K562 (cell line): ENCODE measurements around the gene MEIOB. TPM values are rescaled to one million over a fixed set of nuclear protein-coding genes. Genes with fewer than 3 reads are reported as not detected.

Experiments used
- ATAC-seq: fragments of 200-7000 bp; cut with Tn5 transposase; 3 replicates; pipeline ENCODE4 v1.9.1; 2020; ENCODE audit warnings: moderate library complexity
- BruUV-seq: library from RNA; stranded (reverse); fragments of 400-500 nt; replicated peaks from 2 replicates; lab custom pipeline; 2021; lab: Mats Ljungman, UMichigan
- CTCF ChIA-PET: fragments of 300-600 bp; formaldehyde crosslinking; extraction: SDS; loops from one replicate; lab custom pipeline; 2021; ENCODE audit warnings: low intra/inter-chr PET ratio; lab: Yijun Ruan, JAX
- POLR2A ChIA-PET: fragments of 300-600, 350-650 bp; sonication (Branson Sonifier 250); formaldehyde crosslinking; extraction: SDS; loops from one replicate; lab custom pipeline; 2021; ENCODE audit warnings: antibody characterized with exemption, inconsistent platforms; lab: Yijun Ruan, JAX
- DNase-seq, 4 experiments: peaks; one replicate each; pipeline versions ENCODE4 v3.0.0 to v3.0.0-alpha.2; 2011 to 2018; ENCODE audit warnings: low spot score in 3 of 4, mixed read lengths in 3 of 4; ENCODE audit errors: extremely low read depth in 1 of 4
- FAIRE-seq: peaks from 2 replicates; lab custom pipeline; 2011; peaks lifted over from hg19 to GRCh38; lab: Jason Lieb, UNC
- H2AFZ ChIP-seq: 2 replicates; pipeline ENCODE4 v1.6.0; 2011; ENCODE audit warnings: low read depth, low read length, control low read depth, inconsistent platforms
- H3K27ac ChIP-seq: fragments of 200-600 bp; 3 replicates; pipeline ENCODE4 v1.8.0; 2011; ENCODE audit warnings: low read depth, mild to moderate bottlenecking, control low read depth, inconsistent platforms, low read length, moderate library complexity, mixed read lengths; ENCODE audit errors: extremely low read depth
- H3K27me3 ChIP-seq, 2 experiments: fragments of 300-600 bp in 1 of 2; 2 replicates in 1 of 2; 3 replicates in 1 of 2; pipeline versions ENCODE4 v1.6.0 to v1.8.0; 2011; ENCODE audit warnings: inconsistent platforms in 2 of 2, low read length in 2 of 2, mild to moderate bottlenecking in 1 of 2, mixed read lengths in 1 of 2, moderate library complexity in 1 of 2; ENCODE audit not compliant: control insufficient read depth in 2 of 2, insufficient read depth in 2 of 2
- H3K36me3 ChIP-seq: fragments of 300-600 bp; 3 replicates; pipeline ENCODE4 v1.8.0; 2011; ENCODE audit warnings: mild to moderate bottlenecking, low read length, inconsistent platforms; ENCODE audit not compliant: control insufficient read depth, insufficient read depth
- H3K4me1 ChIP-seq, 2 experiments: fragments of 200-600 bp in 1 of 2; replicated peaks in 1 of 2; 2 replicates in 1 of 2; 3 replicates in 1 of 2; pipeline versions ENCODE4 v1.5.1 to v1.8.0; 2011; ENCODE audit warnings: inconsistent platforms in 2 of 2, low read length in 2 of 2, mild to moderate bottlenecking in 1 of 2, mixed read lengths in 1 of 2, moderate library complexity in 1 of 2; ENCODE audit not compliant: control insufficient read depth in 2 of 2, insufficient read depth in 2 of 2
- H3K4me2 ChIP-seq: 2 replicates; pipeline ENCODE4 v1.6.1; 2011; ENCODE audit warnings: low read length, control low read depth, inconsistent platforms, mixed read lengths; ENCODE audit not compliant: insufficient read depth
- H3K4me3 ChIP-seq: fragments of 200-600 bp; sonication (generic), shearing (Covaris generic); 2 replicates; pipeline ENCODE4 v1.5.1; 2016; ENCODE audit warnings: control low read depth, inconsistent platforms
- H3K79me2 ChIP-seq: fragments of 200-600 bp; 3 replicates; pipeline ENCODE4 v1.8.0; 2011; ENCODE audit warnings: low read length, inconsistent platforms; ENCODE audit not compliant: control insufficient read depth, insufficient read depth
- H3K9ac ChIP-seq, 2 experiments: 2 replicates each; pipeline versions ENCODE4 v1.6.0 to v1.6.1; 2011; ENCODE audit warnings: low read depth in 2 of 2, low read length in 2 of 2, control low read depth in 1 of 2, inconsistent platforms in 1 of 2, mild to moderate bottlenecking in 1 of 2, mixed read lengths in 1 of 2; ENCODE audit not compliant: insufficient read depth in 1 of 2
- H3K9me1 ChIP-seq: one replicate; pipeline ENCODE4 v1.6.0; 2011; ENCODE audit warnings: inconsistent platforms, mild to moderate bottlenecking, low read length, moderate library complexity; ENCODE audit not compliant: control insufficient read depth, insufficient read depth
- H3K9me3 ChIP-seq: replicated peaks from 2 replicates; pipeline ENCODE4 v1.5.1; 2011; ENCODE audit warnings: low read depth, low read length, inconsistent platforms; ENCODE audit not compliant: control insufficient read depth, insufficient read depth
- H4K20me1 ChIP-seq: replicated peaks from 2 replicates; pipeline ENCODE4 v1.6.1; 2011; ENCODE audit warnings: low read length, inconsistent platforms, mixed read lengths; ENCODE audit not compliant: control insufficient read depth, insufficient read depth
- KAT2B ChIP-seq: IDR thresholded peaks from one replicate; pipeline ENCODE4 v1.6.1; 2012; ENCODE audit warnings: low read depth, mild to moderate bottlenecking, control low read depth, inconsistent platforms, low read length, moderate library complexity
- KAT7 ChIP-seq: sonication (generic); formaldehyde crosslinking; IDR thresholded peaks from 2 replicates; pipeline ENCODE4 v1.8.0; 2022; ENCODE audit warnings: missing genetic modification reagents, mild to moderate bottlenecking, borderline replicate concordance
- LEF1 ChIP-seq: fragments of 450-650 bp; IDR thresholded peaks from 2 replicates; pipeline ENCODE4 v1.6.1; 2016; ENCODE audit warnings: mild to moderate bottlenecking
- MCM5 ChIP-seq: fragments of 450-650 bp; IDR thresholded peaks from 2 replicates; pipeline ENCODE4 v1.6.1; 2016; ENCODE audit warnings: low read depth
- NR2F6 ChIP-seq: fragments of 450-650 bp; formaldehyde crosslinking; IDR thresholded peaks from 2 replicates; pipeline ENCODE4 v1.4.0; 2020; ENCODE audit warnings: mild to moderate bottlenecking
- PCBP1 ChIP-seq: fragments of 200-400 bp; formaldehyde crosslinking; IDR thresholded peaks from 2 replicates; pipeline ENCODE4 v1.6.1; 2018; ENCODE audit warnings: mild to moderate bottlenecking, low read depth, low read length; ENCODE audit not compliant: poor library complexity, severe bottlenecking
- RFX7 ChIP-seq: fragments of 250-450 bp; sonication (Bioruptor Pico); IDR thresholded peaks from 2 replicates; pipeline ENCODE4 v1.5.1; 2021; ENCODE audit warnings: mild to moderate bottlenecking
- SRSF9 ChIP-seq: fragments of 200-400 bp; formaldehyde crosslinking; IDR thresholded peaks from 2 replicates; pipeline ENCODE4 v1.6.1; 2017; ENCODE audit warnings: low read depth, low read length, borderline replicate concordance
- TOE1 ChIP-seq, 2 experiments: fragments of 450-650 bp in 1 of 2; sonication (generic) in 1 of 2; formaldehyde crosslinking in 1 of 2; IDR thresholded peaks; 2 replicates each; pipeline versions ENCODE4 v1.7.1 to v1.8.0; 2016 to 2022; ENCODE audit warnings: borderline replicate concordance in 2 of 2, mild to moderate bottlenecking in 2 of 2, antibody characterized with exemption in 1 of 2, inconsistent platforms in 1 of 2, low read depth in 1 of 2, missing genetic modification reagents in 1 of 2, moderate library complexity in 1 of 2
- ZC3H4 ChIP-seq: sonication (generic); formaldehyde crosslinking; IDR thresholded peaks from 2 replicates; pipeline ENCODE4 v1.9.0; 2021; ENCODE audit warnings: missing genetic modification reagents, borderline replicate concordance
- ZNF384 ChIP-seq: IDR thresholded peaks from 2 replicates; pipeline ENCODE4 v1.6.1; 2012; ENCODE audit warnings: low read depth, low read length, improper control_type of control experiment
- WGBS: fragments of 100-300 bp; shearing (Covaris generic); methylation state at CpG from one replicate; pipeline ENCODE4 v1.1.6; 2016; ENCODE audit warnings: low coverage, mixed read lengths; ENCODE audit not compliant: insufficient coverage; ENCODE audit errors: missing lambda C conversion rate; 5-methylcytosine and 5-hydroxymethylcytosine counted together
- in situ Hi-C: fragments of 300-500 bp; cut with MboI; formaldehyde crosslinking; loops from 4 replicates; pipeline ENCODE4 v1.15.0; 2018; ENCODE audit warnings: inconsistent platforms, mixed read lengths
- intact Hi-C: fragments of 100-400 bp; cut with micrococcal nuclease; formaldehyde crosslinking; loops from 2 replicates; pipeline ENCODE4 v1.14.2; 2022
- polyA plus RNA-seq, 8 experiments: library from polyadenylated mRNA; depleted of rRNA in 4 of 8; stranded (reverse) in 5 of 8; unstranded in 3 of 8; fragments of >200 nt; fragmentation: Nextera tagmentation in 2 of 8; fragmentation: Illumina TruSeq in 1 of 8; extraction: Ambion mirVana in 2 of 8; extraction: Trizol in 1 of 8; gene quantifications; 2 replicates each; pipeline versions ENCODE4 v1.2.1 to v1.2.3, GENCODE V29; 2011 to 2014; ENCODE audit warnings: inconsistent platforms in 1 of 8, missing spikeins in 1 of 8
- total RNA-seq, 7 experiments: library from RNA; depleted of rRNA in 6 of 7; stranded (reverse); fragments of >200 nt in 6 of 7; fragmentation: Illumina TruSeq in 2 of 7; extraction: Trizol in 2 of 7; gene quantifications; 2 replicates each; pipeline versions ENCODE4 v1.2.1 to v1.2.3, GENCODE V29; 2011 to 2021; ENCODE audit warnings: low replicate concordance in 1 of 7
- TF ChIP-seq, protein P1 (sequence below): fragments of 450-650 bp; formaldehyde crosslinking; IDR thresholded peaks from 2 replicates; pipeline ENCODE4 v1.4.0; 2020; ENCODE audit warnings: mild to moderate bottlenecking, mixed read lengths
- TF ChIP-seq, protein P2 (sequence below): fragments of 450-650 bp; IDR thresholded peaks from 2 replicates; pipeline ENCODE4 v1.6.1; 2016
- TF ChIP-seq, protein P3 (sequence below): fragments of 450-650 bp; IDR thresholded peaks from 2 replicates; pipeline ENCODE4 v1.6.1; 2017; ENCODE audit warnings: antibody characterized with exemption

The MEIOB gene
- total and polyA plus RNA-seq, 9 of the 15 experiments (the other 6 are each of a cell fraction or from before 2014, with no cell fraction given): 25.4 to 203 (median 97.6) TPM

DNA sequence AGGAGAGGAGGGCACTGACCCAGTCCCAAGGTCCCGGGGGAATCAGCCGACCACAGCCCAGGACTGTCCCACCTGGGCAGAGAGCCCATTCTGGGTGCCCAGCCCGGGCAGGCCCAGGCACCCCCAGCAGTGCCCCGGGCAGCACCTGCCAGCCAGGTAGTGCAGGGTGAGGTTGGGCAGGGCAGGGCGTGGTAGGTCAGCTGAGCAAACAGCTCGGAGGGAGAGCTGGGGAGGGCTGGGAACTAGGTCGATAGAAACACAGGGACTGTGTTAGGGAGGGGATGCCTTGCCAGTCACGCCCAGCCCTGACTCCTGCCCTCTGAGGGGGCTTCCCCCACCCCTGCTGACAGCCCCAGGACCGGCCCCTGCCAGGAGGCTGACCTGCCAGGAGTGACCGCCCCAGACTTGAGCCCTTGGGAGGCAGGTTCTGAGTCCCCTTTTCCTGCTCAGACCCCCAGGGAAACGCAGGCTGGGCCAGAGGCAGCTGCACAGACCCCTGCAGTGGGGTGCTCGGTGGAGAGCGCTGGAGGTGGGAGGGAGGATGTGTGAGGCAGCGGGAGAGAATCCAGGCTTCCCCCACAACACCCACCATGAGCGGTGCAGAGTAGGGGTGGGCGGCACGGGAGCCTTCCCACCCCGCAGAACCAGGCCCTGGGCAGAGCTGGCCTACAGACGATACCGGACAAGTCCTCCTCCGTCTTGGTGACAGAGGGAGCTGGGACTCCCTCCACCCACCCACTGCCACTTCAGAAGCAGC, 41.5 kb upstream of the MEIOB start:
- no peak for FAIRE-seq
- H3K4me3 ChIP-seq: no peak overlapping the region
- H3K9me3 ChIP-seq: no peaks in the 10 kb centered on the region
- H3K4me2 ChIP-seq: no peak overlapping the region
- no peaks in the 10 kb centered on the region for H3K36me3 ChIP-seq
- H3K27ac ChIP-seq: no peak overlapping the region
- BruUV-seq: no TSS peak
- in situ Hi-C loops (no loop called here), intact Hi-C loops (no loop called here)
- ChIA-PET POLR2A (interaction anchor here (0.6 to 1.8 kb wide), 2 partner anchors 18 to 30 kb away, joined by 3 read pairs; no protein-coding TSS in a partner anchor), CTCF (no interaction called here)
- peaks cover 20 to 43% of the 10 kb centered on the region in 2 experiments; a peak in 4 of 5 replicates for H3K27me3 ChIP-seq
- H3K9me1 ChIP-seq: no peaks in the 10 kb centered on the region
- H4K20me1 ChIP-seq: no peaks in the 10 kb centered on the region
- H3K9ac ChIP-seq: no peak overlapping the region
- H3K4me1 ChIP-seq: peaks cover 0 to 66% of the 10 kb centered on the region in 2 experiments; a peak in 2 of 5 replicates
- no peak for TF ChIP-seq KAT7 (CRISPR knock-in tag)
- TF ChIP-seq TOE1 (IDR thresholded peaks at IDR 0.05; ENCODE audit: borderline replicate concordance): no peak
- TF ChIP-seq TOE1 (CRISPR knock-in tag; IDR thresholded peaks at IDR 0.05; ENCODE audit: borderline replicate concordance, low read depth): no peak
- TF ChIP-seq, protein P1, sequence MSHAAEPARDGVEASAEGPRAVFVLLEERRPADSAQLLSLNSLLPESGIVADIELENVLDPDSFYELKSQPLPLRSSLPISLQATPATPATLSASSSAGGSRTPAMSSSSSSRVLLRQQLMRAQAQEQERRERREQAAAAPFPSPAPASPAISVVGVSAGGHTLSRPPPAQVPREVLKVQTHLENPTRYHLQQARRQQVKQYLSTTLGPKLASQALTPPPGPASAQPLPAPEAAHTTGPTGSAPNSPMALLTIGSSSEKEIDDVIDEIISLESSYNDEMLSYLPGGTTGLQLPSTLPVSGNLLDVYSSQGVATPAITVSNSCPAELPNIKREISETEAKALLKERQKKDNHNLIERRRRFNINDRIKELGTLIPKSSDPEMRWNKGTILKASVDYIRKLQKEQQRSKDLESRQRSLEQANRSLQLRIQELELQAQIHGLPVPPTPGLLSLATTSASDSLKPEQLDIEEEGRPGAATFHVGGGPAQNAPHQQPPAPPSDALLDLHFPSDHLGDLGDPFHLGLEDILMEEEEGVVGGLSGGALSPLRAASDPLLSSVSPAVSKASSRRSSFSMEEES: no peak
- TF ChIP-seq RFX7 (CRISPR knock-in tag): no peak
- TF ChIP-seq ZC3H4 (CRISPR knock-in tag): no peak
- TF ChIP-seq NR2F6 (CRISPR knock-in tag): no peak
- TF ChIP-seq, protein P2, sequence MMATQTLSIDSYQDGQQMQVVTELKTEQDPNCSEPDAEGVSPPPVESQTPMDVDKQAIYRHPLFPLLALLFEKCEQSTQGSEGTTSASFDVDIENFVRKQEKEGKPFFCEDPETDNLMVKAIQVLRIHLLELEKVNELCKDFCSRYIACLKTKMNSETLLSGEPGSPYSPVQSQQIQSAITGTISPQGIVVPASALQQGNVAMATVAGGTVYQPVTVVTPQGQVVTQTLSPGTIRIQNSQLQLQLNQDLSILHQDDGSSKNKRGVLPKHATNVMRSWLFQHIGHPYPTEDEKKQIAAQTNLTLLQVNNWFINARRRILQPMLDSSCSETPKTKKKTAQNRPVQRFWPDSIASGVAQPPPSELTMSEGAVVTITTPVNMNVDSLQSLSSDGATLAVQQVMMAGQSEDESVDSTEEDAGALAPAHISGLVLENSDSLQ: no peak
- TF ChIP-seq SRSF9: no peak
- no peak for TF ChIP-seq MCM5
- TF ChIP-seq, protein P3, sequence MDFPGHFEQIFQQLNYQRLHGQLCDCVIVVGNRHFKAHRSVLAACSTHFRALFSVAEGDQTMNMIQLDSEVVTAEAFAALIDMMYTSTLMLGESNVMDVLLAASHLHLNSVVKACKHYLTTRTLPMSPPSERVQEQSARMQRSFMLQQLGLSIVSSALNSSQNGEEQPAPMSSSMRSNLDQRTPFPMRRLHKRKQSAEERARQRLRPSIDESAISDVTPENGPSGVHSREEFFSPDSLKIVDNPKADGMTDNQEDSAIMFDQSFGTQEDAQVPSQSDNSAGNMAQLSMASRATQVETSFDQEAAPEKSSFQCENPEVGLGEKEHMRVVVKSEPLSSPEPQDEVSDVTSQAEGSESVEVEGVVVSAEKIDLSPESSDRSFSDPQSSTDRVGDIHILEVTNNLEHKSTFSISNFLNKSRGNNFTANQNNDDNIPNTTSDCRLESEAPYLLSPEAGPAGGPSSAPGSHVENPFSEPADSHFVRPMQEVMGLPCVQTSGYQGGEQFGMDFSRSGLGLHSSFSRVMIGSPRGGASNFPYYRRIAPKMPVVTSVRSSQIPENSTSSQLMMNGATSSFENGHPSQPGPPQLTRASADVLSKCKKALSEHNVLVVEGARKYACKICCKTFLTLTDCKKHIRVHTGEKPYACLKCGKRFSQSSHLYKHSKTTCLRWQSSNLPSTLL: no peak
- no peak for TF ChIP-seq LEF1
- TF ChIP-seq KAT2B: no peak
- TF ChIP-seq ZNF384: no peak
- no peak for TF ChIP-seq PCBP1
- no peak overlapping the region for H2AFZ ChIP-seq
- no peak for DNase-seq
- WGBS: 18% methylated on average over 16 of the region's 21 CpGs
- H3K79me2 ChIP-seq: no peaks in the 10 kb centered on the region
- 0 out of 3 replicates have a peak, but pooled peaks have one; percentile 19 for ATAC-seq
